HepG2 (cell line): Measurements from ENCODE around the gene TFAP2A. TPM values are rescaled to one million over a fixed set of nuclear protein-coding genes. Genes with fewer than 3 reads are reported as not detected.

Experiments
- ARNT2 ChIP-seq: sonication (generic); formaldehyde crosslinking; IDR thresholded peaks from 2 replicates; pipeline ENCODE4 v1.8.0; 2022; ENCODE audit warnings: mild to moderate bottlenecking, low read depth, missing genetic modification reagents, moderate library complexity
- ATF5 ChIP-seq: sonication (generic); formaldehyde crosslinking; IDR thresholded peaks from 2 replicates; pipeline ENCODE4 v1.4.0; 2020; ENCODE audit warnings: mild to moderate bottlenecking, low read depth, missing genetic modification reagents
- CEBPB ChIP-seq: IDR thresholded peaks from 2 replicates; pipeline ENCODE4 v1.6.1; 2011; ENCODE audit warnings: low read depth, low read length, improper control_type of control experiment, borderline replicate concordance
- CEBPG ChIP-seq: IDR thresholded peaks from 2 replicates; pipeline ENCODE4 v1.6.1; 2016
- CHCHD3 ChIP-seq: sonication (generic); formaldehyde crosslinking; IDR thresholded peaks from 2 replicates; pipeline ENCODE4 v1.8.0; 2022; ENCODE audit warnings: mild to moderate bottlenecking, missing genetic modification reagents, moderate library complexity
- HDAC2 ChIP-seq: sonication (generic); formaldehyde crosslinking; IDR thresholded peaks from 2 replicates; pipeline ENCODE4 v1.4.0; 2020; ENCODE audit warnings: missing genetic modification reagents
- HMGXB4 ChIP-seq, 2 experiments: sonication (generic) in 1 of 2; formaldehyde crosslinking in 1 of 2; IDR thresholded peaks; 2 replicates each; pipeline versions ENCODE4 v1.4.0 to v1.6.1; 2018 to 2020; ENCODE audit warnings: missing genetic modification reagents in 2 of 2, borderline replicate concordance in 1 of 2, low read depth in 1 of 2, mild to moderate bottlenecking in 1 of 2, missing biosample characterization in 1 of 2
- HNF4A ChIP-seq: sonication (generic); formaldehyde crosslinking; IDR thresholded peaks from 2 replicates; pipeline ENCODE4 v1.4.0; 2020; ENCODE audit warnings: missing genetic modification reagents
- MED13 ChIP-seq: sonication (generic); formaldehyde crosslinking; IDR thresholded peaks from 2 replicates; pipeline ENCODE4 v1.5.0; 2020; ENCODE audit warnings: missing genetic modification reagents
- SIX1 ChIP-seq: sonication (generic); formaldehyde crosslinking; IDR thresholded peaks from 2 replicates; pipeline ENCODE4 v1.4.0; 2020; ENCODE audit warnings: missing genetic modification reagents, borderline replicate concordance
- ZIK1 ChIP-seq: sonication (generic); formaldehyde crosslinking; IDR thresholded peaks from 2 replicates; pipeline ENCODE4 v1.5.0; 2020; ENCODE audit warnings: mild to moderate bottlenecking, low read depth, missing genetic modification reagents, borderline replicate concordance
- ZNF292 ChIP-seq: sonication (generic); formaldehyde crosslinking; IDR thresholded peaks from 2 replicates; pipeline ENCODE4 v1.8.1; 2022; ENCODE audit warnings: mild to moderate bottlenecking, low read depth, missing genetic modification reagents, borderline replicate concordance
- ZNF414 ChIP-seq: sonication (generic); formaldehyde crosslinking; IDR thresholded peaks from 2 replicates; pipeline ENCODE4 v1.5.0; 2020; ENCODE audit warnings: missing genetic modification reagents
- ZNF646 ChIP-seq: sonication (generic); formaldehyde crosslinking; IDR thresholded peaks from 2 replicates; pipeline ENCODE4 v1.9.0; 2021; ENCODE audit warnings: mild to moderate bottlenecking, missing genetic modification reagents
- ZNF720 ChIP-seq: sonication (generic); formaldehyde crosslinking; IDR thresholded peaks from 2 replicates; pipeline ENCODE4 v1.4.0; 2020; ENCODE audit warnings: missing genetic modification reagents
- ZNF83 ChIP-seq: sonication (generic); formaldehyde crosslinking; IDR thresholded peaks from 2 replicates; pipeline ENCODE4 v1.4.0; 2020; ENCODE audit warnings: missing genetic modification reagents, mild to moderate bottlenecking, borderline replicate concordance
- ZNF841 ChIP-seq: sonication (generic); formaldehyde crosslinking; IDR thresholded peaks from 2 replicates; pipeline ENCODE4 v1.8.1; 2023; ENCODE audit warnings: missing genetic modification reagents, borderline replicate concordance
- polyA plus RNA-seq, 8 experiments: library from polyadenylated mRNA; depleted of rRNA in 3 of 8; stranded (reverse) in 7 of 8; unstranded in 1 of 8; fragments of >200 nt; fragmentation: Illumina TruSeq in 4 of 8; extraction: Trizol in 4 of 8; gene quantifications; 2 replicates each; pipeline versions ENCODE4 v1.2.1 to v1.2.3, GENCODE V29; 2011 to 2016; ENCODE audit warnings: low read depth in 4 of 8, missing spikeins in 1 of 8, mixed read lengths in 1 of 8; ENCODE audit not compliant: insufficient read depth in 1 of 8
- total RNA-seq, 5 experiments: library from RNA; depleted of rRNA; stranded (reverse); fragments of >200 nt; fragmentation: Illumina TruSeq; extraction: Trizol; gene quantifications; 2 replicates each; pipeline ENCODE4 v1.2.3, GENCODE V29; 2016; ENCODE audit warnings: low read depth in 1 of 5
- TF ChIP-seq, protein P1 (sequence below): sonication (generic); formaldehyde crosslinking; IDR thresholded peaks from 2 replicates; pipeline ENCODE4 v1.8.1; 2022; ENCODE audit warnings: mild to moderate bottlenecking, missing genetic modification reagents

Gene TFAP2A
- total and polyA plus RNA-seq, 2 of the 13 experiments (the other 11 are each of a cell fraction or from before 2014, with no cell fraction given) = not detected

GRCh38 chr6:10441004-10441654 is 26.3 kb upstream of the TFAP2A start (continued):
- TF ChIP-seq ZNF841 = no peak
- no peak for TF ChIP-seq ARNT2 (CRISPR knock-in tag)
- no peak for TF ChIP-seq ZNF414
- no peak for TF ChIP-seq ZNF720
- peak; percentile 66; the same call in 1 of the 2 replicates for TF ChIP-seq CEBPG
- no peak for TF ChIP-seq MED13 (CRISPR knock-in tag)
- TF ChIP-seq CHCHD3 (CRISPR knock-in tag) = no peak
- TF ChIP-seq ZNF646 = no peak
- TF ChIP-seq ZNF292 = peak; percentile 43; the same call in 1 of the 2 replicates
- peak; percentile 71 for TF ChIP-seq CEBPB
- no peak for TF ChIP-seq HDAC2
- TF ChIP-seq, protein P1, sequence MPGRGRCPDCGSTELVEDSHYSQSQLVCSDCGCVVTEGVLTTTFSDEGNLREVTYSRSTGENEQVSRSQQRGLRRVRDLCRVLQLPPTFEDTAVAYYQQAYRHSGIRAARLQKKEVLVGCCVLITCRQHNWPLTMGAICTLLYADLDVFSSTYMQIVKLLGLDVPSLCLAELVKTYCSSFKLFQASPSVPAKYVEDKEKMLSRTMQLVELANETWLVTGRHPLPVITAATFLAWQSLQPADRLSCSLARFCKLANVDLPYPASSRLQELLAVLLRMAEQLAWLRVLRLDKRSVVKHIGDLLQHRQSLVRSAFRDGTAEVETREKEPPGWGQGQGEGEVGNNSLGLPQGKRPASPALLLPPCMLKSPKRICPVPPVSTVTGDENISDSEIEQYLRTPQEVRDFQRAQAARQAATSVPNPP = no peak
- peak; percentile 86 for TF ChIP-seq HNF4A
- no peak for TF ChIP-seq ZNF83 (CRISPR knock-in tag)
- 0 out of 2 replicates have a peak, but pooled peaks have one; percentile 43 for TF ChIP-seq ZIK1 (CRISPR knock-in tag)
- TF ChIP-seq SIX1 (CRISPR knock-in tag) = no peak
- TF ChIP-seq HMGXB4 (CRISPR knock-in tag; IDR thresholded peaks at IDR 0.05; ENCODE audit: borderline replicate concordance in 1 of 2, low read depth in 1 of 2) = 0 out of 4 replicates have a peak, but pooled peaks of 1 of the 2 experiments have one; percentile 16
- no peak for TF ChIP-seq ATF5 (CRISPR knock-in tag)
